ENCODE results near the gene SBF2. TPM values are rescaled to one million over a fixed set of nuclear protein-coding genes. Genes with fewer than 3 reads are reported as not detected.

Gene SBF2
- total and polyA plus RNA-seq, 2 of the 13 experiments (the other 11 are each of a cell fraction or from before 2014, with no cell fraction given) = 24.0 to 45.8 TPM

GRCh38 chr11:9757809-9758636 is 536.0 kb downstream of the SBF2 start (continued):
- TF ChIP-seq YY1 (IDR thresholded peaks at IDR 0.05; ENCODE audit: insufficient read depth, insufficient replicate concordance, low read depth, low read length) = peak; percentile 75
- TF ChIP-seq FOXP4 (CRISPR knock-in tag; IDR thresholded peaks at IDR 0.05) = no peak
- no peak for TF ChIP-seq ZFP82 (CRISPR knock-in tag; IDR thresholded peaks at IDR 0.05; ENCODE audit: borderline replicate concordance)
- no peak for TF ChIP-seq MEIS2 (CRISPR knock-in tag; IDR thresholded peaks at IDR 0.05)
- TF ChIP-seq, protein P1, sequence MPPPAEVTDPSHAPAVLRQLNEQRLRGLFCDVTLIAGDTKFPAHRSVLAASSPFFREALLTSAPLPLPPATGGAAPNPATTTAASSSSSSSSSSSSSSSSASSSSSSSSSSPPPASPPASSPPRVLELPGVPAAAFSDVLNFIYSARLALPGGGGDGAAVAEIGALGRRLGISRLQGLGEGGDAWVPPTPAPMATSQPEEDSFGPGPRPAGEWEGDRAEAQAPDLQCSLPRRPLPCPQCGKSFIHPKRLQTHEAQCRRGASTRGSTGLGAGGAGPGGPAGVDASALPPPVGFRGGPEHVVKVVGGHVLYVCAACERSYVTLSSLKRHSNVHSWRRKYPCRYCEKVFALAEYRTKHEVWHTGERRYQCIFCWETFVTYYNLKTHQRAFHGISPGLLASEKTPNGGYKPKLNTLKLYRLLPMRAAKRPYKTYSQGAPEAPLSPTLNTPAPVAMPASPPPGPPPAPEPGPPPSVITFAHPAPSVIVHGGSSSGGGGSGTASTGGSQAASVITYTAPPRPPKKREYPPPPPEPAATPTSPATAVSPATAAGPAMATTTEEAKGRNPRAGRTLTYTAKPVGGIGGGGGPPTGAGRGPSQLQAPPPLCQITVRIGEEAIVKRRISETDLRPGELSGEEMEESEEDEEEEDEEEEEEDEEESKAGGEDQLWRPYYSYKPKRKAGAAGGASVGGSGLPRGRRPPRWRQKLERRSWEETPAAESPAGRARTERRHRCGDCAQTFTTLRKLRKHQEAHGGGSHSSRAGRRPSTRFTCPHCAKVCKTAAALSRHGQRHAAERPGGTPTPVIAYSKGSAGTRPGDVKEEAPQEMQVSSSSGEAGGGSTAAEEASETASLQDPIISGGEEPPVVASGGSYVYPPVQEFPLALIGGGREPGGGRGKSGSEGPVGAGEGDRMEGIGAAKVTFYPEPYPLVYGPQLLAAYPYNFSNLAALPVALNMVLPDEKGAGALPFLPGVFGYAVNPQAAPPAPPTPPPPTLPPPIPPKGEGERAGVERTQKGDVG (CRISPR knock-in tag; IDR thresholded peaks at IDR 0.05; ENCODE audit: borderline replicate concordance) = peak; percentile 67; the same call in 1 of the 2 replicates
- no peak for TF ChIP-seq SATB2 (CRISPR knock-in tag; IDR thresholded peaks at IDR 0.05)
- no peak; the same call in 1 of the 2 replicates for TF ChIP-seq REPIN1 (CRISPR knock-in tag; IDR thresholded peaks at IDR 0.05; ENCODE audit: borderline replicate concordance, low read depth)
- TF ChIP-seq SP140L (CRISPR knock-in tag; IDR thresholded peaks at IDR 0.05; ENCODE audit: borderline replicate concordance) = no peak
- TF ChIP-seq PRDM4 (CRISPR knock-in tag; IDR thresholded peaks at IDR 0.05; ENCODE audit: borderline replicate concordance) = no peak
- no peak for TF ChIP-seq PLSCR1 (CRISPR knock-in tag; IDR thresholded peaks at IDR 0.05; ENCODE audit: borderline replicate concordance)
- no peak for TF ChIP-seq MLXIP (CRISPR knock-in tag; IDR thresholded peaks at IDR 0.05; ENCODE audit: borderline replicate concordance)
- no peak for TF ChIP-seq SMARCC2 (IDR thresholded peaks at IDR 0.05)
- no peak for TF ChIP-seq ZNF12 (CRISPR knock-in tag; IDR thresholded peaks at IDR 0.05)
- no peak for TF ChIP-seq MED8 (CRISPR knock-in tag; IDR thresholded peaks at IDR 0.05; ENCODE audit: insufficient replicate concordance)
- no peak; the same call in 1 of the 2 replicates for TF ChIP-seq KAT8 (CRISPR knock-in tag; IDR thresholded peaks at IDR 0.05)
- no peak for TF ChIP-seq ZNF569 (CRISPR knock-in tag; IDR thresholded peaks at IDR 0.05; ENCODE audit: borderline replicate concordance)
